Kidney glomerular epithelial cell (primary cell): Measurements from ENCODE around the gene CERS4.
"Not testable (repeated sequence)": the region's sequence is repeated elsewhere in the genome, so short reads cannot be mapped to it uniquely, and the experiment has no call there.

ENCODE experiments used
- DNase-seq: peaks from one replicate; lab custom pipeline; 2025; lab: John Stamatoyannopoulos, UW

CERS4 gene

GRCh38 chr19:8262431-8262830, 53.3 kb downstream of the CERS4 start:
- no peak for DNase-seq

DNA sequence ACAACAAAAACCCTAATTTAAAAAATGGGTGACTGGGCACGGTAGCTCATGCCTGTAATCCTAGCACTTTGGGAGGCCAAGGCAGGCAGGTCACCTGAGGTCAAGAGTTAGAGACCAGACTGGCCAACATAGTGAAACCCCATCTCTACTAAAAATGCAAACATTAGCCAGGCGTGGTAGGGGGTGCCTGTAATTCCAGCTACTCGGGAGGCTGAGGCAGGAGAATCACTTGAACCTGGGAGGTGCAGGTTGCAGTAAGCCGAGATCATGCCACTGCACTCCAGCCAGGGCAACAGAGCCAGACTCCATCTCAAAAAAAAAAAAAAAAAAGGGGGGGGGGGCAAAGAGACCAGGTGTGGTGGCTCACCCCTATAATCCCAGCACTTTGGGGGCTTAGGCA, 55.1 kb downstream of the CERS4 start:
- not testable (repeated sequence) for DNase-seq

DNA sequence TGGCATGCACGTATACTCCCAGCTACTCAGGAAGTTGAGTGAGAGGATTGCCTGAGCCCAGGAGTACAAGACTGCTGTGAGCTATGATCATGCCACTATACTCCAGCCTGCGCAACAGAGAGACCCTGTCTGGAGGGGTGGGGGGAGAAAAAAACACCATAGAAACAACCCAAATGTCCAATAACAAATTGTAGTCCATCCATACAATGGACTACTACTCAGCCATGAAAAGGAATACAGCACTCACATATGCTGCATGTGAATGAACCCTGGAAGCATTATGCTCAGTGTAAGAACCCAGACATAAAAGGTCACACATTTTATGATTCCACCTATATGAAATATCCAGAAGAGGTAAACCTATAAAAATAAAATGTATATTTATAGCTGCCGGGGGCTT, 56.7 kb downstream of the CERS4 start:
- DNase-seq: no peak

DNA sequence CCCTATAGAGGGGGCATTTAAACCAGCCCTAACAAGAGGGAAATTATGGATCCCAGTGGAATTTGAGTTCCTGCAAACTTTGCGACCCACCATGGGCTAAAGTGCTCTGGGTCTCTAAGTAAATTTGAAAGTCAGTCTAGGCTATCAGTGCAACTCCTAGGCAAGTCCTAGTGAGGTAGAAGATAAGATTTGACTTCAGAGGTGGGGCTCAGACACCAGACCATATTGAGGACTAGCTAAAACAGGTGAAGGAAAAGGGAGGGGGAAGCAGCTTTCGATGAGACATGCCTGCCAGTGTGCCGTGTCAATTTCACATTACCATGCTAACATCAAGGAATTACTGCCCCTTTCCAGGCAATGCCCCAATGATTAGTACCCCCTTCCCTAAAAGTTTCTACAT, 60.6 kb downstream of the CERS4 start:
- DNase-seq: no peak

GRCh38 chr19:8276508-8276907, 67.3 kb downstream of the CERS4 start:
- not testable (repeated sequence) for DNase-seq

DNA sequence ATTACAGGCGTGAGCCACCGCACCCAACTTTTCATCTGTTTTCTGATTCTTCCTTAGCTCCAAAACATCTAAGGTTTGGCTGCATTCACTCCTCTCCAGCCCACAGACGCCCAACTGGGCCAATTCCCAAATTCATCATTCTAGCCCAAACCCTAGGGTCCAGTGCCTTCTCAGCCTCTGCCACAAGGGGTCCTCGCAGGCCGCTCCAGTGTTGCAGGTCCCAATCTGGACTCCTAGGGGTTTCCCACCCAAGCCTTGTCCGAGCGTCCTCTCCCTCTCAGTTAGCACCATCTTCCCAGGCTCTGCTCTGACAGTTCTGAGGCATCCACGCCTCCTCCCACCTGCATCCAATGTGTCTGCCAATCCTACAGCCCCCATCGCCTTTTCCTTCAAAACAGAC, 82.2 kb downstream of the CERS4 start:
- DNase-seq: not testable (repeated sequence)

- no peak for DNase-seq
These were observed 93.2 kb downstream of the CERS4 start for GRCh38 chr19:8302357-8302691.

DNA sequence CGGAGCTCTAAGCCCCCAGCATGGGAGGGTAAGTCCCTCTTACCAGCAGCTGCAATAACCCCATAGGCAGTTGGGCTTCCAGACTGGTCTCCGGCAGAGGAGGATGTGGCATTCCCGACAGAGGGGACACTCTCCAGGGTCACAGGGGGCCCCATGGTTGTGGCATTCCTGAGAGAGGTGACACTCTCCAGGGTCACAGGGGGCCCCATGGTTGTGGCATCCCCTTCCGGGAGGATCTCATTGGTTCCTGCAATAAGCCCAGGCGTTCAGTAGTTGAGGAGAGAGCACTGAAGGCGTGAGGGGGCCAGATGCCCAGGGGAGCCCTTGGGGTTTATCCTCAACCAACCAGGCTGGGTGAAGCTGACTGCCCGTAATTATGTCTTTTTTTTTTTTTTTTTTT, 93.6 kb downstream of the CERS4 start:
- DNase-seq: no peak

- DNase-seq: no peak
These were observed 95.9 kb downstream of the CERS4 start for GRCh38 chr19:8304841-8305621.

- DNase-seq: no peak
These were observed 96.6 kb downstream of the CERS4 start for GRCh38 chr19:8305798-8306197.

DNA sequence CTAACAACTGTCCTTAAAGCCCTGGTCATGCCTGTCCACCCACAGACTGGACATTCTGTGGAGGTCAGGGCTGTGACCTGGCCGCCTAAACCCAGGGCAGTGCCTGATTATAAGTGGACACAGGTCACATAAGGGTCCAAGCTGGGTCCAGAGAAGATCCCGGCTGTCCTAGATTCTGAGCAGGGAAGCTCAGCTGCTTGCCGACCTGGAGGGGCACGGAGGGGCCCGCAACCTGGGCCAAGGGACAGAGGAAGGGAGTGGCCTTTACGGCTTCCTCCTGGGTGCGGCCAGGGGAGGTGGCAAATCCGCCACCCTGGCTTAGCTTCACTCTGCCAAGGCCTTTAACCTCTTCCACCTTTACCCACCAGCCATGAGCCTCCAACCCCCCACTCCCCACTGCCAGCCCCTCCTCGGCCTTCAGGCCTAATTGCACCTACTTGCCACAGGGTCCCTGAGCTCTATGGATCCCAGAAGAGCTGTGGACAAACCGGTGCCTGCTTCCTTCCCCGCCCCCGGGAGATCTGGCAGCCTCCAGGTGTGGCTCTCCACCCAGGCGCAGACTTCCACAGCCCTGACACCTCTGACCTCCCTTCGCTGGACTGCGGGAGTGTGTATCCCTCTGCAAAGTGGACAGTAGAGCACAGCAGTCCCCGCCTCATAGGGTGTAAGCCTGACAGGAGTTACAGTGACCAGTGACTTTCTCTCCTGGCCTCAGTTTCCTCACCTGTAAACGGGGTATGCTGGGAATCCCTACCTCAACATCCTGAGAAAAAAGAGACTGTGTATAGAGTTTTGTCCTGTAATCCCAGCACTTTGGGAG, 97.3 kb downstream of the CERS4 start:
- no peak for DNase-seq

DNA sequence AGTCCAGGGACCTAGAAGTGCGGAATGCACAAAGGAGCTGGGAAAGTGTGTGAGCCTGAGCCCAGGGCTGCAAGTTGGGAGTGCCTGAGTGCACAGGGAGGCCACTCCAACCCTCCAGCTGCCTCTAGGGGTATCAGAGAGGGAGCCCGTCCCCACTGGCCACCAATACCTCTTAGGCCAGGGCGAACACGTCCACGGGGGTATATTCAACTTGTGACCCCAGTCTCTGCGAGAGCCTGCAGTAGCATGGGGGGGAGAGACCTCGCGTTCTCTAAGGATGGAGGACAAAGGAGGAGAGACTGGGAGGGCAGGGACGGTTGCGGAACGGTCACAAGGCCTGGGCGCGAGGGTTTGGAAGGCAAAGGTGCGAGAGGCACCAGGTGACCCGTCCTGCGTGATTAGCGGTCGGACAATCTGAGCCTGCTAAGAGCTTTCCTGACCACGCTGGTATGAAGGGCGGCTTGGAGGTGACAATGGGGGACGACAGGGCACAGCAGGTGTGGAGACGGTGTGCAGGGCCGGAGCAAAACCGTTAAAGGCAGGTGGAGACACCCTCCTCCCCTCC, 98.3 kb downstream of the CERS4 start:
- no peak for DNase-seq

GRCh38 chr19:8307965-8308866, 99.0 kb downstream of the CERS4 start, which contains the start of gene CD320:
Gene CD320, minus strand, starts transcription at chr19:8308358. Its CDS starts 68 bp downstream, at chr19:8308290.
- DNase-seq: peak; percentile 79

GRCh38 chr19:8308891-8309291, 99.7 kb downstream of the CERS4 start:
- DNase-seq: no peak

DNA sequence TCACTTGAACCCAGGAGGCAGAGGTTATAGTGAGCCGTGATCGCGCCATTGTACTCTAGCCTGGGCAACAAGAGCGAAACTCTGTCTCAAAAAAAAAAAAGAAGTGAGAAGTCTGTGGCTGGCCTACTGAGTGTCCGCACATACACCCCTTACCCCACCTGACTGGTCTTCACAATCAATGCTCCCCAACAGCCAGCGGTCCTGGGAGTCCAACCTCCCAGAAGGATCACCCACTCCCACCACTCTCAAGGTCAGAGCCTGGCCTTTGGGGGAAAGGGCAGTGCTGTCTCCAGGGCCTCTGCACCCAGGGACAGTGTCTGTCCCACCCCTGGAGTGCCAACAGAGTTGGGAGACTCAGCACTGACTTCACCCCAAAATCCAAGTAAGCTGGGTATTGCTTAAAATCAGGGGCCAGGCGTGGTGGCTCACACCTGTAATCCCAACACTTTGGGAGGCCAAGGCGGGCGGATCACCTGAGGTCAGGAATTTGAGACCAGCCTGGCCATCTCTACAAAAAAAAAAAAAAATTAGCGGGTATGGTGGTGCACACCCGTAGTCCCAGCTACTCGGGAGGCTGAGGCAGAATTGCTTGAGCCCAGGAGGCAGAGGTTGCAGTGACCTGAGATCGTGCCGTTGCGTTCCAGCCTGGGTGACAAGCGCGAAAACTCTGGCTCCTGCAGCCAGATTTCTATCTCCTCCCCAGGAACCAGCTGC, 101.3 kb downstream of the CERS4 start:
- DNase-seq: no peak

DNA sequence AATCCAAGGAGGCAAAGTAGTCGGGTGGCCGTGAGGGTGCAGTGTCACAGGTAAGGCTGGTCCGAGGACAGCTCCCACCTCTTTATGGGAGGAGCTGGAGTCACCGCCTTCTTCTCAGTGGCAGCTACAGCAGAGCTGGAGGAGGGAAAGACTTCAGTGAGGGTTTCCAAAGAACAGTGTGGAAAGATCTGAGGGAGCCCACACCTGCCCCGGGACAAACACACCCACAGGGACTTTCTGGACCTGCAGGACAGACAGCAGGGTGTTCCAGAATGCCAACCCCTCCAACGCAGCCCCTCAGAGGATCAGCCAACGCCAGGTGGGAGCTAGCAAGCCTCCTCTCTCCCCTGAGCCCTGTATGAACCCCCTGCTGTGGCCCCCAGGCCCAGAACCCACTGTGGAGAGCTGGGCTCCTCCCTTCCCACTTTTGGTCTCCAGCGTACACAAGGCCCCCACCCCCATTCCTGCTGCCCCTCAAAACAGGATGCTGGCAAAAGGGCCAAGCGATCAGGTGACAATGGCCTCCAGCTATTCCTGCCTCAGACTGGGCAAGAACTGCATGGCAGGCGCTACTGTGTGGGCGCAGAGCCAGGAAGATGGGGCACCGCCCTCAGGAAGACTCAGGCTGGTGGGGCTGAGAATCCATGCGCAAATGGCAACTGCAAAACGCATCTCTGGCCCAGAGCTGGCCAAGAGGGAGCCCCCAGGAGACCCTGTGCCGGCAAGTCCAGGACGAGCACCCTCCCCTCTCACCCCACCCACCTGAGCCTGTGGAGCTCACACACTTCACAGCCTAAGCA, 102.5 kb downstream of the CERS4 start:
- DNase-seq: no peak
